ENCODE data around the gene NOSIP.

The NOSIP gene

DNA sequence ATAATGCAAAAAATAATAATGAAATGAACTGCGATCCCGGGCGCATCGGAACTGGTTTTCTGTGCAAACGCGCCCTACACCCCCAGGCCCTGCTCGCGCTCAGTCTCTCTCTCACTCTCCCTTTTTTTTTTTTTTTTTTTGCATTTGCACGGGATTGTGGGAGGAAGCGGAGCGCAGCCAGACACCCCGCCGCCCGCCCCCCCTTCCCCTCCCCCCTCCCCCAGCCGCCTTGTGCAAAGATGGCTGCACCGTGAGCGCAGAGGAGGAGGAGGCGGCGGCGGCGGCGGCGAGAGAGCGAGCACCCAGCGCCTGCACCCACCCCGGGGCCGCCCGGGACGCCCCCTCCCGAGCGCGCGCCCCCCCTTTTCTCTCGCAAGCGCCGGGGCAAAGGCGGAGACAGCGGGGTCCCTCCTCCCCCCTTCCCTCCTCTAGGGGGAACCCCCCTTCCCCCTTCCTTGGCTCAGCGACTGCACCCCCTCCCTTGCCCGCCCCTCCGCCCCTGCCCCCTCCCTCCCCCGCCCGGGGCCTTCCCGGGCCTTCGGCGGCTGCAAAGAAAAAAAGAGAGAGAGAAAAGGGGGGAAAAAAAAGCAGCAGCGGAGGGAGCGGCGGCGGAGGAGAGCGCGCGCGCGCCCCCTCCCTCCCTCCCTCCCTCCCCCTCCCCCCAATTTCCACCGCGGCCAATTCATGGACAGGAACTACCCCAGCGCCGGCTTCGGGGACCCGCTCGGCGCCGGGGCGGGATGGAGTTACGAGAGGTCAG is 10.8 kb upstream of the NOSIP start, which contains the start of gene PRR12:
Gene PRR12, plus strand, starts transcription at position 212 of the 760 bp plus-strand sequence. Its CDS starts 473 bp downstream, at position 685.
- TF ChIP-seq GATA3 (IDR thresholded peaks at IDR 0.05; ENCODE audit: low read depth, low read length) (no peak), GATA2 (IDR thresholded peaks at IDR 0.05; ENCODE audit: low read depth, low read length) (no peak)

DNA sequence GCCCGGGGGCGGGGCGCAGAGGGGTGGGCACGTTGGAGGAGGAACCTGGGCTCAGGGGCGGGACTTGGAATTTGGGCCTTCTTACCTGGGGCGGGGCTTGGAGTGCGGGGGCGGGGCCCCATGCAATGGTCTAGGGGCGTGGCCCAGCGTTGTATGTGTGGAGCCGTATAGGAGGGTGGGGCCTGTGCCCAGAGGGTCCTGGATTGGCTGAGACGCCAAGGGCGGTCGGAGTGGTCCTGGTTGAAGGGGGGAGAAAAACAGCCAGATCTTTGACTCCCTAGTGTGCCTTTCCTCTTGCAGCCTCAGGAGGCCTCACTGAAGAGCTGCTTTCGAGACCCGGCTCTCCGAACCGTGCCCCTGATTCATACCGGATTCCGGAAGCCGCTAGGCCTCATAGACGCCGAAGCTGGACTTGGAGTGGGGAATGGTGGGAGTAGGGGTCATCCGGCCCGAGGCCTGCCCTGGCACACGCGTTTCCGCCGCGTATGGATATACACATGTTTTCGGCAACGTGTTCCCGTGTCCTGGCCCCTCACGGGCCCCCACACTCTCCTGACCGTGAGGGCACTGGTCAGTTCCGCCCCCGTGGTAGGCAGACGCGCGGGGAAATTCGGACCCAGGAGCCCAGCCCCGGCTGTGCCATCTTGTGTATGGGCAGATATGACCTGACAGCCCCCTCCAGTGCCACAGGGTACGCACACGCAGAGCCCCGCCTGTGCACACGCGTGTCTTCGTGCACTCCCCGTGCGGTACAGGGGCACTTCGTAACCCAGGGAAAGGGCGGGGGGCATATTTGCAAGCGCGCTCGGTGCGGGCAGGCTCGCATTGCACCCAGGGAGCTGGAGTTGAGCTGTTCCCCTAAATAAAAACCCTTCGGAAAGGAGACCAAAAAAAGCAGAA is 10.0 kb upstream of the NOSIP start:
- TF ChIP-seq GATA2 (IDR thresholded peaks at IDR 0.05; ENCODE audit: low read depth, low read length) (no peak), GATA3 (IDR thresholded peaks at IDR 0.05; ENCODE audit: low read depth, low read length) (no peak)

DNA sequence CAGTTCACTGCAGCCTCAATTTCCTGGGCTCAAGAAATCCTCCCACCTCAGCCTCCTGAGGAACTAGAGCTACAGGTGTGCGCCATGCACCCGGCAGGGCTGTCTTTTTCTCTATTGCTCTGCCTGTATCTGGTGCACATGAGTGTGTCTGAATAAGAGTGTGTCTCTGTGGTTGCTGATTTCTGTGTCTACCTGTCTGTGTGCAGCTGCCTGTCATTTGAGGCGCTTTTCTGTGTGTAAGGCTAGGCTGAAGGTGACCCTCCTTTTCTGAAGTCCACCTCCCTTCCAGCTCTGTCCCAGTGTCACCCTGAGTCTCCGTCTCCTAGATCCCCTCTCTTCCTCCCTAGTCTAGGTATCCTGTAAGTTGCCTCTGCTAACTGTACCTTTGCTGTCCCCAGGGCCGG is 9.1 kb upstream of the NOSIP start:
- TF ChIP-seq GATA2 (IDR thresholded peaks at IDR 0.05; ENCODE audit: low read depth, low read length) (no peak), GATA3 (IDR thresholded peaks at IDR 0.05; ENCODE audit: low read depth, low read length) (no peak)

DNA sequence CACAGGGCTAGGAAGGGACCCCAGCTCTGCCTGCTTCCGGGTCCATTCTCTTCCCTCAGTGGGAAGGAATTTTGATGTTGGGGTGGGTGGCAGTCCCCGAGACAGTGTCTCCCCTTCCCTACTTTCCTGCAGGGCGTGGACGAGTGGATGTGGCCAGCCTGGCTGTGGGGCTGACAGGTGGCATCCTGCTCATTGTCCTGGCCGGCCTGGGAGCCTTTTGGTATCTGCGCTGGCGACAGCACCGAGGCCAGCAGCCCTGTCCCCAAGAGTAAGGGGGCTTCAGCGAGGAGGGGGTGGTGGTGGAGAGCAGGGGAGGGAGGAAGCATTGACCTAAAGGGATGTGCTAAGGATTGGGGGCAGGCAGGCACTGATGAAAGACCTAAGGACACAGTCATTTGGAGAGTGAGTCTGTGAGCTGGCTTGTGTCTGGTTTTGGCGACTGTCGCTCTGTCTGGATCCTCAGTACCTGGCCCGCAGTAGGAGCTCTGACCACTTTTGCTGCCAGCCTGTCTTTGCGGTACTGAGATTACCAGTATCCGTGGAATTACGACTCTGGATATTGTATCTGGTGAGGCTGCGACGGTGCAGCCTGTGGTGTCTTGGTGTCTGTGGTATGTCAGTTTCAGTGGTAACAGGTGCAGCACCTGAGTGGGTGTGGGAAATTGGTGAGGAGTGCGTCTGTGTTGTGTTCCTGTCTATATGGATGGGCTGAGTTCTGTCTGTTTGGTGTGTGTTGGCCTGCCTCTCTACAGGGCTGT is 8.2 kb upstream of the NOSIP start:
- TF ChIP-seq GATA2 (IDR thresholded peaks at IDR 0.05; ENCODE audit: low read depth, low read length) (no peak), GATA3 (IDR thresholded peaks at IDR 0.05; ENCODE audit: low read depth, low read length) (no peak)

DNA sequence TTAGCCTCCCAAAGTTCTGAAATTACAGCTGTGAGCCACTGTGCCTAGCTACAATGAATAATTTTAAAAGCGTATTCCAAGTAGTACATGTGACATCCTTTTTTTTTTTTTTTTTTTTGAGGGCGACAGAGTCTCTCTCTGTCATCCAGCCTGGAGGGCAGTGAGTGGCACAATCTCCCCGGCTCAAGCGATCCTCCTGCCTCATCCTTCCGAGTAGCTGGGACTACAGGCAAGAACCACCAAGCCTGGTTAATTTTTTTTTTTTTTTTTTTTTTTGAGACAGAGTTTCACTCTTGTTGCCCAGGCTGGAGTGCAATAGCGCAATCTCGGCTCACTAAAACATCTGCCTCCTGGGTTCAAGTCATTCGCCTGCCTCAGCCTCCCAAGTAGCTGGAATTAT is 6.9 kb upstream of the NOSIP start:
- TF ChIP-seq GATA3 (IDR thresholded peaks at IDR 0.05; ENCODE audit: low read depth, low read length) = no peak
- TF ChIP-seq GATA2 (IDR thresholded peaks at IDR 0.05; ENCODE audit: low read depth, low read length) = no peak

DNA sequence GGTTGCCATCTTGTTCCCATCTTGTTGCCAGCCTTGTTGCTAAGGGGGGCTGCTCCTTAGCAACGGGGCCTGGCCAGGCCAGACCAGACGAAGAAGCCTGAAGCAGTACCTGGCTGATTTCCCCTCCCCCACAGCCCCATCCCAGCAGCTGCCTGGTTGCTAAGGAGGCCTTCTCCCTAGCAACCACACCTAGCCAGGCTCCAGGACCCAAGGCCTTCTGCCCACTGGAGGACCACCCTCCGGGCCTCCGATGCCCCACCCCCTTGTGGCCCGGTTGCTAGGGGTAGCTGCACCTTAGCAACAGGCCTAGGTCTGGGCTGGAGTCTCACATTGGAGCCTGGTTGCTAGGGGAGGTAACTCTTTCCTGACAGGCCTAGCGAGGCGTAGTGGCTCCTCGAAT is 4.7 kb upstream of the NOSIP start:
- no peak for TF ChIP-seq GATA2 (IDR thresholded peaks at IDR 0.05; ENCODE audit: low read depth, low read length)
- TF ChIP-seq GATA3 (IDR thresholded peaks at IDR 0.05; ENCODE audit: low read depth, low read length) = no peak

DNA sequence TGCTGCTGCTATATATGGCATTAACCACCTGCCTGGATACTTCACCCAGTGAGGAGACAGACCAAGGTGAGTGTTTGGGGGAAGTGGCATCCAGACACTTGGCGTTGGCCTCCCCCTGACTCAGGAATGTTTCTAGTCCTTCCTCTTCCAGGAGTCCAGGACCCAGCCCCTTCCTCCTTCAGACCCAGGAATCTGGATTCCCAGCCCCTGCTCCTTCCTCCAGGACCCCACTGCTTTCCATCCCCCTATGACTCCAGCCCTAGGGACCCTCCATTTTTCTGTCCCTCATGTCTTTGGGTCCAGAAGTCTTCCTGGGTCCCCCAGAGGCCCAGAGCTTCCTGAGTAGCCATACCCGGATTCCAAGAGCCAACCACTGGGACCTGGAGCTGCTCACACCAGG is 2.9 kb upstream of the NOSIP start:
- TF ChIP-seq GATA3 (IDR thresholded peaks at IDR 0.05; ENCODE audit: low read depth, low read length) (no peak), GATA2 (IDR thresholded peaks at IDR 0.05; ENCODE audit: low read depth, low read length) (no peak)

DNA sequence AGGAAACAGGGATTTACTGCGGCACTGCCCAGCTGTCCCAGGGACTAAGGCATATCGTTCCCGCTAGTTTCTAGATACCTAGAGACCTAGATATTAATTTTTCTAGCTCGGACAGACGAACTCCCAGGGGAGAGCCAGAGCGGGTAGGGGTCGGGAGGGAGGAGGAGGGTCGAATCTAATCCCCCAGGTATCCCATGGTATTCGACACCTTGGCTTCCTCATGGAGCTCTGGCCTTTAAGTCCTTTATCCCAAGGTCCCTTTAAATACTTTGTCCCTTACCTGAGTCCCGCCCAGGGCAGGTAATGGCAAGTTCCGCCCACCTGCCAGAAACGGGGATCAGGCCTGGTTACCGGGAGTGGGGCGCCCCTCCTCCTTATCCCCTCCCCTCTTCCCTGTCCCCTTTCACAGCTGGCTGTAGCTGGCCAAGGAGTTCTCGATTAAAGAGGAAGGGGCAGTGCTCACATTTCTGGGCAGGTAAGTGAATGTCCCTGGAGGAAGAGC is 702 bp upstream of the NOSIP start, which contains the start of gene PRRG2:
Gene PRRG2, plus strand, starts transcription at position 310 of the 502 bp plus-strand sequence. CDS start 1,904 bp downstream, outside the sequence.
- TF ChIP-seq GATA3 (IDR thresholded peaks at IDR 0.05; ENCODE audit: low read depth, low read length) (no peak), GATA2 (IDR thresholded peaks at IDR 0.05; ENCODE audit: low read depth, low read length) (no peak)

DNA sequence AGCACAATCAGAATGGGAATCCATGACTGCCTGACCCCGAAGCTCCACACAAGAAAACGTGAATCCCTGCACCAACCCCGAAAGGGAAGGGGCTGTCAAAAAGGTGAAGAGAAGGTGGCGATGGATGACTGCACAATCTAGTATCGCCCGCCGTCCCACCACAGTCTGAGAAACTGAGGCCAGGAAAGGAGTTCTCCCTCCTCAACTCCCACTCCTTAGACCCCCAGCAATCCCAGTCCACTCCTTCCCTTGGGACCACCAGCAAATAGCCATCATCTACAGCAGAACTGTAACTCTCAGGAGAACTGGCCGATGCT is 451 bp downstream of the NOSIP start:
- TF ChIP-seq GATA3 (IDR thresholded peaks at IDR 0.05; ENCODE audit: low read depth, low read length) = no peak

DNA sequence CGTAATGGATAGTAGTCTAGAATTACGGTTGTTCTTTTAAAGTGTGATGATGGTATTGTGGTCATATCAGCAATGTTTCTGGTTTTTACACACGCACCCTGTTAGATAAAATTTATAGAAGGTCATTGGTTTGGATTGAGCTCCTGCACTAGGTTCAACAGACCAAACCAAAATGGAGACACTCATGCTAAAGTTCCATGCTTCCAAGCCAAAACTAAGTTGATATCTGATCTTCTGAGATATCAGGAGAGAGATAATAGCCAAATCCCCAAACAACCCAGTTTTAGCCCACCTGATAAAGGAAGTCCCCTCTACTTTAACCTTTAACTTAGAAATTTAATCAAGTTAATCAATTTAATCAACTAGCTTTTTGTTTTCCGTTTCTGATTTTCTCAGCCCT is 1.2 kb downstream of the NOSIP start:
- TF ChIP-seq GATA2 (IDR thresholded peaks at IDR 0.05; ENCODE audit: low read depth, low read length) (no peak), GATA3 (IDR thresholded peaks at IDR 0.05; ENCODE audit: low read depth, low read length) (no peak)

DNA sequence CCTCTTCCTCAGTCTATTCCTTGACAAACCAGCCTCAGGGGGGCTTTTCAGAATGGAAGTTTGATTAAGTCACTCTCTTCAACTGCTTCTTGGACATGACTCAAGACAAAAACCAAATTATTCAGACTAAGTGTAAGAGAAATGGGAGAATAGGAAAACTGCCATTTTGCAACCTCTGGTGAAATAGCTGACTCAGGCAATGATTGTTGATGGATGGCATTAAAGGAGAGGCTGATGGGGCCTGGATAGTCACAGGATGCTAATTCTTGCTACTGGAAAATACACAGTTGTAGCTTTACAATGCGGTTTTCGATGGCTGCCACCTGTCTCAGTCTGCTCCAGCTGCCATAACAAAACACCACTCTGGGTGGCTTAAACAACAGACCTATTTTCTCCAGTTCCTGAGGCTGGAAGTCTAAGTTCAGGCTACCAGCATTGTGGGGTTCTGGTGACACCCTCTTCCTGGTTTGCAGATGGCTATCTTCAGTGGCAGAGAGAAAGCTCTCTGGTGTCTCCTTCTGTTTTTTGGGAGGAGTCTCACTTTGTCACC is 6.1 kb downstream of the NOSIP start:
- TF ChIP-seq GATA3 (IDR thresholded peaks at IDR 0.05; ENCODE audit: low read depth, low read length) = no peak
- no peak for TF ChIP-seq GATA2 (IDR thresholded peaks at IDR 0.05; ENCODE audit: low read depth, low read length)

DNA sequence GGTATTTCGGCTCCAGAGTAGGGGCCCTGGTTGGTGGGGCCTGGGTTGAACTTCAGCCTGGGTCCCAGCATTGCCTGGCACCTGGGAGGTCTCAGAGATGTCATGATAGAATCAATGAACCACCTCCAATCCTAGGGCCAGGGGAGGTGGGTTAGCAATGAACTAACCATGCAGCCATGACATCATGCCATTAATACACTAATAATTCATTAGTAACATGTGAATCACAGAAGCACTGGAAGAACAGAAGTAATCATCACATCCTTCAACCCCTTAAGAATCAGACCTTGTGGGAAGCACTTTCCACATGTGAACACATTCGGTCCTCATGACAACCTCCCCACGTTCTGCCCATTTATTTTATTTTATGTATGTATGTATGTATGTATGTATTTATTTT is 6.9 kb downstream of the NOSIP start:
- TF ChIP-seq GATA2 (IDR thresholded peaks at IDR 0.05; ENCODE audit: low read depth, low read length) (no peak), GATA3 (IDR thresholded peaks at IDR 0.05; ENCODE audit: low read depth, low read length) (no peak)

DNA sequence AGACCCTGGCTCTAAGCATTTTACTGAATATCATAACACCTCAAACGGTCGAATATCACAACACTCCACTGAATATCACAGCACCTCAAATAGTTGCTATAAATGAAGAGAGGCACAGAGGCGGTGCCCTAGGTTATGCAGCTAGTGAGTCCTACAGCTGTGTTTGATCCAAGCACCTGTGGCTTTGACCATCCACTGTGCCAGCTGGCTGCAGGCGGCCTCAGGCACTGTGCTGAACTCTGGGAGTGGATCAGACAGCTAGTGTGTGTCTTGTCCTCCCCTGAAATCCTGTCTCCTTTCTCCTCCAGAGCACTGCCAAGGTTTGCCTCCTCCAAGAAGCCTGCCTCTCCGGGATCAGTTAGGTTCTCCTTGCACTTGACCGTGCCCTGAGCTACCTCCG is 7.3 kb downstream of the NOSIP start:
- TF ChIP-seq GATA2 (IDR thresholded peaks at IDR 0.05; ENCODE audit: low read depth, low read length) = no peak
- TF ChIP-seq GATA3 (IDR thresholded peaks at IDR 0.05; ENCODE audit: low read depth, low read length) = no peak

Data from SH-SY5Y (cell line).